Neuronal stem cell (in vitro differentiated cells): ENCODE data around the gene HOXA6.
A peak's percentile ranks its signal among the peaks of the same experiment; 100 is the strongest.

Experiments used
- DNase-seq: peaks from one replicate; pipeline ENCODE4 v3.0.0-alpha.2; 2013; ENCODE audit warnings: low spot score
- H2AFZ ChIP-seq: one replicate; pipeline ENCODE4 v1.6.1; 2013; ENCODE audit warnings: mild to moderate bottlenecking, low read length, inconsistent platforms
- H2AK5ac ChIP-seq: 2 replicates; pipeline ENCODE4 v1.6.1; 2013; ENCODE audit warnings: low read depth, mild to moderate bottlenecking, inconsistent platforms, low read length, moderate library complexity, mixed read lengths
- H2BK120ac ChIP-seq: 2 replicates; pipeline ENCODE4 v1.6.1; 2013; ENCODE audit warnings: low read depth, mild to moderate bottlenecking, inconsistent platforms, low read length, moderate library complexity, mixed read lengths
- H2BK12ac ChIP-seq: one replicate; pipeline ENCODE4 v1.6.1; 2013; ENCODE audit warnings: low read length, inconsistent platforms
- H2BK15ac ChIP-seq: 2 replicates; pipeline ENCODE4 v1.6.1; 2013; ENCODE audit warnings: mild to moderate bottlenecking, low read length, inconsistent platforms, mixed read lengths
- H2BK5ac ChIP-seq: one replicate; pipeline ENCODE4 v1.6.1; 2013; ENCODE audit warnings: inconsistent platforms, mild to moderate bottlenecking, low read length, moderate library complexity
- H3K14ac ChIP-seq: one replicate; pipeline ENCODE4 v1.6.1; 2013; ENCODE audit warnings: low read length, inconsistent platforms
- H3K18ac ChIP-seq: 2 replicates; pipeline ENCODE4 v1.6.1; 2013; ENCODE audit warnings: low read length, inconsistent platforms
- H3K23ac ChIP-seq: 2 replicates; pipeline ENCODE4 v1.6.1; 2013; ENCODE audit warnings: low read depth, mild to moderate bottlenecking, mixed read lengths, low read length, inconsistent platforms; ENCODE audit not compliant: poor library complexity
- H3K27ac ChIP-seq: replicated peaks from 3 replicates; pipeline ENCODE4 v1.5.1; 2013; ENCODE audit warnings: low read length, inconsistent platforms
- H3K27me3 ChIP-seq, 3 experiments: 2 replicates each; pipeline ENCODE4 v1.6.1; 2013; ENCODE audit warnings: low read length in 3 of 3, mild to moderate bottlenecking in 2 of 3, inconsistent platforms in 1 of 3, low read depth in 1 of 3, mixed read lengths in 1 of 3, moderate library complexity in 1 of 3; ENCODE audit not compliant: control insufficient read depth in 3 of 3, insufficient read depth in 3 of 3
- H3K36me3 ChIP-seq, 2 donors: replicated peaks in 1 of 2; 2 replicates each; pipeline ENCODE4 v1.6.1; 2013; ENCODE audit warnings: low read length in 2 of 2; ENCODE audit not compliant: control insufficient read depth in 2 of 2, insufficient read depth in 2 of 2
- H3K4ac ChIP-seq: 2 replicates; pipeline ENCODE4 v1.6.1; 2013; ENCODE audit warnings: inconsistent platforms, mild to moderate bottlenecking, low read length, moderate library complexity
- H3K4me1 ChIP-seq, 2 donors: 1 replicate in 1 of 2; 2 replicates in 1 of 2; pipeline ENCODE4 v1.6.1; 2013; ENCODE audit warnings: low read length in 2 of 2, low read depth in 1 of 2; ENCODE audit not compliant: control insufficient read depth in 2 of 2, insufficient read depth in 1 of 2
- H3K4me2 ChIP-seq: one replicate; pipeline ENCODE4 v1.6.1; 2013; ENCODE audit warnings: mild to moderate bottlenecking, low read length, inconsistent platforms; ENCODE audit not compliant: insufficient read depth, poor library complexity, severe bottlenecking
- H3K4me3 ChIP-seq, 2 donors: 2 replicates each; pipeline ENCODE4 v1.5.1; 2013; ENCODE audit warnings: low read length in 2 of 2, mild to moderate bottlenecking in 2 of 2, inconsistent platforms in 1 of 2, moderate library complexity in 1 of 2
- H3K79me1 ChIP-seq: one replicate; pipeline ENCODE4 v1.6.1; 2013; ENCODE audit warnings: low read depth, mild to moderate bottlenecking, inconsistent platforms, low read length, moderate library complexity
- H3K9ac ChIP-seq: one replicate; pipeline ENCODE4 v1.6.1; 2013; ENCODE audit warnings: mild to moderate bottlenecking, low read depth, low read length, inconsistent platforms; ENCODE audit not compliant: poor library complexity
- H3K9me3 ChIP-seq, 2 donors: replicated peaks in 1 of 2; 2 replicates each; pipeline versions ENCODE3 to v1.6.1; 2013; ENCODE audit warnings: low read length in 2 of 2, mild to moderate bottlenecking in 2 of 2, inconsistent platforms in 1 of 2, low read depth in 1 of 2, mixed read lengths in 1 of 2, moderate library complexity in 1 of 2; ENCODE audit not compliant: control insufficient read depth in 2 of 2, insufficient read depth in 1 of 2
- H4K8ac ChIP-seq: one replicate; pipeline ENCODE4 v1.6.1; 2013; ENCODE audit warnings: low read depth, mild to moderate bottlenecking, inconsistent platforms, low read length, moderate library complexity
- H4K91ac ChIP-seq: one replicate; pipeline ENCODE4 v1.6.1; 2013; ENCODE audit warnings: low read length, low read depth, mild to moderate bottlenecking, inconsistent platforms; ENCODE audit not compliant: poor library complexity
- WGBS, 2 donors: extraction: QIAGEN DNeasy Blood & Tissue Kit; methylation state at CpG; one replicate each; pipeline ENCODE4 v1.1.7; 2013; ENCODE audit warnings: missing lambda C conversion rate in 2 of 2, mixed read lengths in 1 of 2; ENCODE audit not compliant: insufficient read length in 2 of 2, insufficient replicate concordance in 1 of 2; ENCODE audit errors: extremely low coverage in 2 of 2; 5-methylcytosine and 5-hydroxymethylcytosine counted together

The HOXA6 gene

GRCh38 chr7:27191161-27191731 is 43.7 kb upstream of the HOXA6 start:
- H3K27me3 ChIP-seq: peaks cover 64 to 100% (median 90%) of the 10 kb centered on the region in 3 experiments
- no peak overlapping the region for H2BK120ac ChIP-seq
- H3K18ac ChIP-seq: no peak overlapping the region
- H3K23ac ChIP-seq: no peak overlapping the region
- DNase-seq: no peak
- no peaks in the 10 kb centered on the region for H3K36me3 ChIP-seq
- no peak overlapping the region for H3K4ac ChIP-seq
- no peak overlapping the region for H3K4me3 ChIP-seq
- WGBS, 2 donors: no CpG with 5 or more reads among the region's 15 CpGs
- no peak overlapping the region for H2AK5ac ChIP-seq
- no peaks in the 10 kb centered on the region for H3K79me1 ChIP-seq
- no peak overlapping the region for H4K91ac ChIP-seq
- no peak overlapping the region for H3K14ac ChIP-seq
- H2BK15ac ChIP-seq: no peak overlapping the region
- no peak overlapping the region for H3K27ac ChIP-seq
- H3K9me3 ChIP-seq: peaks cover 2% of the 10 kb centered on the region in 2 donors
- H2BK5ac ChIP-seq: no peak overlapping the region
- no peak overlapping the region for H2BK12ac ChIP-seq
- H2AFZ ChIP-seq: peak overlapping the region; percentile 83
- H3K4me1 ChIP-seq: no peaks in the 10 kb centered on the region
- no peak overlapping the region for H4K8ac ChIP-seq
- no peak overlapping the region for H3K9ac ChIP-seq
- no peak overlapping the region for H3K4me2 ChIP-seq

GRCh38 chr7:27189997-27190748 is 42.6 kb upstream of the HOXA6 start:
- no peak overlapping the region for H3K23ac ChIP-seq
- H2AK5ac ChIP-seq: no peak overlapping the region
- no peak overlapping the region for H2BK120ac ChIP-seq
- no peak for DNase-seq
- no peaks in the 10 kb centered on the region for H3K79me1 ChIP-seq
- H3K36me3 ChIP-seq: no peaks in the 10 kb centered on the region
- no peak overlapping the region for H4K91ac ChIP-seq
- no peaks in the 10 kb centered on the region for H3K4me1 ChIP-seq
- no peak overlapping the region for H2BK12ac ChIP-seq
- H3K27ac ChIP-seq: no peak overlapping the region
- no peak overlapping the region for H3K4me2 ChIP-seq
- no CpG with 5 or more reads among the region's 7 CpGs for WGBS, 2 donors
- H3K27me3 ChIP-seq: peaks cover 74 to 100% (median 95%) of the 10 kb centered on the region in 3 experiments
- H3K18ac ChIP-seq: no peak overlapping the region
- no peak overlapping the region for H4K8ac ChIP-seq
- H2BK5ac ChIP-seq: no peak overlapping the region
- no peak overlapping the region for H3K14ac ChIP-seq
- no peak overlapping the region for H3K4ac ChIP-seq
- H3K4me3 ChIP-seq: no peak overlapping the region
- H2BK15ac ChIP-seq: no peak overlapping the region
- H2AFZ ChIP-seq: no peak overlapping the region
- no peak overlapping the region for H3K9ac ChIP-seq
- peaks cover 2% of the 10 kb centered on the region in 2 donors for H3K9me3 ChIP-seq

- Histone ChIP-seq H2AFZ (peak overlapping the region; percentile 80), H3K14ac (no peak overlapping the region), H3K9ac (no peak overlapping the region), H3K27ac (no peak overlapping the region), H3K79me1 (no peaks in the 10 kb centered on the region), H3K9me3 (peaks cover 2 to 6% of the 10 kb centered on the region in 2 donors), H3K27me3 (peaks cover 81 to 100% (median 95%) of the 10 kb centered on the region in 3 experiments), H3K23ac (no peak overlapping the region), H2BK15ac (no peak overlapping the region), H2BK120ac (no peak overlapping the region), H4K8ac (no peak overlapping the region), H4K91ac (no peak overlapping the region), H2BK5ac (no peak overlapping the region), H3K4me1 (no peaks in the 10 kb centered on the region), H3K4me3 (no peak overlapping the region), H2BK12ac (no peak overlapping the region), H3K18ac (no peak overlapping the region), H2AK5ac (no peak overlapping the region), H3K4me2 (no peak overlapping the region), H3K36me3 (no peaks in the 10 kb centered on the region), H3K4ac (no peak overlapping the region)
- WGBS, 2 donors: no CpG with 5 or more reads among the region's 22 CpGs
- DNase-seq: no peak
Measured at GRCh38 chr7:27189295-27189996, 41.9 kb upstream of the HOXA6 start.
